GM19035 (cell line): ENCODE measurements around the gene LHX5.
"Not testable (repeated sequence)": the region's sequence is repeated elsewhere in the genome, so short reads cannot be mapped to it uniquely, and the experiment has no call there.

ENCODE experiments used
- ATAC-seq: cut with Tn5 transposase; IDR thresholded peaks from one replicate; pipeline ENCODE4 v1.9.1; 2021; ENCODE audit not compliant: unreplicated experiment

LHX5 gene

DNA sequence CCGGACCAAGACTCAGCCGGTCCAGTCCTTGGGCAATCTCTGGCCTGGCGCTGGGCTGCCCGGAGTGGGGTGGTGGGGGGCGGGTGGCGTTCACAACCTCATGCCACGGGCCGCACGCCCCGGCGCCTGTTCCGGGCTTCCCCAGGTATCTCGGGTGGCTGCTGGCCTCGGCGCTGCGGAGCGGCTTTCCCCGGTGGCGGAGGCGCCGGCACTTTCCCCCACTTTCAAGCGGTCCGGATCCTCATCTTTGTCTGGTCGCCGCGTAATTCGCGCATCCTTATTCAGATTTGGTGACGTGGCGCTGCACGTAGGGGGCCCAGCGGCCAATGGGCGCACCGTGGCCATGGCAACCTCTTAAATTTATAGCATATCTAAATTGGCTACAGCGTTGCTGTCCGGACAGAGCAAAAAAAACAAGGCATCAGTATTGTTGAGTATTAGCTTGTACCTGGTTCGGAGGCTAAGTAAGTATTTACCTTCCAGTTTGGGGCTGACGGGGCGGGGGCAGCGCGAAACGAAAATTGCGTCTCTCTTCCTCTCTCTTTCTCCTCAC, at the start of gene LHX5:
Gene LHX5 (minus strand): TSS at position 253 of the 553 bp plus-strand sequence. CDS start 373 bp downstream, outside the sequence.
- ATAC-seq: no peak

DNA sequence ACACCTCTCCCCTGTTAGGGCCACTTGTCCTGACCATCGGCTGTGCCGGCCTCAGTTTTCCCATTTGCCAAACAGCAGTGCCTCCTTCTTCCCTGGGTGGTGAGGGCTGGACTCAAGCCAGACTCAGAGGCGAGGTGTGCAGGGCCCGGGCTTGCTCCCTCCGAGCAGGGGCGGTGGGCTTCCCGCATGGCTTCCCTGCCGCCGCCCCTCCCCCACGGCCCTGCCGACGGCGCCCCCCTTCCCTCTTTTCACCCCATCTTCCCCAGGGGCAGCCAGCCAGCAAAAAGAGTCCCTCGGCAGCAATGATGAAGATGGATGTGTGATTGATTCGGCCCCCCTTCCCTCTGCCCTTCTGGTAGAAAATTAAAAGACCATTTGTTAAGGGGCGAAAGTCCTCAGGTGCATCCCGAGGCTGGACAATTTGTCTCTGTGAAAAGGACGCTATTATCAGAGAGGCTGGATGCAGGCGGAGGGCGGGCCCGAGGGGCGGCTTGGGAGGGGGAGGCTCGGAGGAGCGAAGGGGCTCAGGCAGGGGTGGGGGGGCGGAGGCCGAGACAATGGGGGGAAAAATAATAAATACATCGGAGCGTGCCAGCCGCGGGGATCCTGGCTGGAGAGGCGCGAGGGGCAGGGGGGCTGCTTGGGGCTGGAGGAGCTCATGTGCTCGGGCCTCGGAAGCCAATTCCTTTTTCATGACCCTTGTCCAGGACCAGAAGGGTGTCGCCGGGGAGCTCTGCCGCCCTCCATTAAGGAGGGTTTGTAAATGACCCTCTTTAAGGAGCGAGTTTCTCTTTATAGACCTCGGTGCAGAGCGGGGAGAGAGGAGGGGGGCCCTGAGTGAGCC, 48.0 kb upstream of the LHX5 start:
- ATAC-seq: no peak

DNA sequence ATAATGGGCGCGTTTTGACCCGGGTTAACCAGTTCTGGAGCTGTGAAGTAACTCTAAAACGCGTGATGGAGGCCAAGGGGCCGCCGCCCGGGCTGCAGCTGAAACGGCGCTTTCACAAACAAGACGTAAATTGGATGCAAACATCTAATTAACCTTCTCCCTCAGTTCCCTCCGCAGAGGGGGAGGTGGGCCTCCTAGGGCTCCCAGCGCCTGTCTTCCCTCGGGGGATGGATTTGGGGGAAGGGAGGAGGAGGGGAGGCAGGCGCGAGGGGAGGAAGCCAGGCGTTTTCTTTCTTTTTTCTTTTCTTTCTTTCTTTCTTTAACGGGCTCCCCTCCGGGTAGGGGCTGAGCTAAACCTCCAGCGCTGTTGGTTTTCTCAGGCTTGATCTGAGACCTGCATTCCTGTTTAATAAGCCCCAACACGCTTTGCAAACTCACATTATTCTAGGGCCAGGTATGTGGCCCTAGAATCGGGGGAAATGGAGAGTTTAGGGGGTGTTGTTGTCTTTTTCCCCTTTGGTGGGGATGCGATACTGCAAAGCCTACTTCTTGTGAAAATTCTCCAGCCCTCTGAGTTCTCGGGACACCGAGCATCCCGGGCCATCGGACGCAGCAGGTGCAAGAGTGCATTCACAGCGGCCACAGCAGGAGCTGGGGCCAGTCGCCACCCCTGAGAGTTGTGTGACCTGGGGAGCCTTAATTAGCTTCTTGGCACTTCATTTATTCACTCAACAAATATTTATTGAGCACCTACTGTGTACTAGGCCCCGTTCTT, 43.6 kb upstream of the LHX5 start:
- ATAC-seq: no peak

DNA sequence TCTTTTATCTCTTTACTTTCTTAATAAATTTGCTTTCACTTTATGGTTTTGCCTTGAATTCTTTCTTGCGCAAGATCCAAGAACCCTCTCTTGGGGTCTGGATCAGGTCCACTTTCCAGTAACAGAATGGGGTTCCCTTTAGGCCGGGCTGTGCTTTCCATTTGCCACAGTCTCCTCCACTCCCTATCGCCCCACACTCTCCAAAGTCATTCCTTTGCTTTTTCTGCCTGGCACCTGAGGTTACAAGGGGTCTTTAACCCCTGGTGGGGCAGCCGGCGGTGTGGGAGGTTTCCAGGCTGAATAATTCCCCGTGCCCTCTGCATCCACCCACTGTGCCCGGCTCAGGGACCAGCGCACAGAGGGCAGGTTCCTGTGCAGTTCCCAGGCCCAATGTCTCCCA, 42.9 kb upstream of the LHX5 start:
- no peak for ATAC-seq

DNA sequence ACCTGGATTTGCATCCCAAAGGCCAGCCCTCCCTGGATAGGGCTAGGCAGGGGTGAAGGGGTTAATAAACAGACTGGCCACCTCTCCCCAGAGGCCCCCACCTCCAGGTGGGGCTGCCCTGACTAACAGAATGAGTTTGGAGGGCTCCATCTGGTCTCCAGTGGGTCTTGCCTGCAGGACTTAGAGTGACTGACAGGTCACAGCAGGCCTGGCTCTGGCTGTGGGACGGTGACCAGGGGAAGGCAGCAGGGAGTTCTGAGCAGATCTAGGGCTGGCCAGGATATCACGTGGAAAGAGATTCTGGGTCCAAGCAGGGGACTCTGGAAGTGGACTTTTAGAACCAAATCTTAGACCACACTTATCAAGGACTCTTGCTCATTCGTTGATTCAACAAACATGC, 40.9 kb upstream of the LHX5 start:
- ATAC-seq: no peak

DNA sequence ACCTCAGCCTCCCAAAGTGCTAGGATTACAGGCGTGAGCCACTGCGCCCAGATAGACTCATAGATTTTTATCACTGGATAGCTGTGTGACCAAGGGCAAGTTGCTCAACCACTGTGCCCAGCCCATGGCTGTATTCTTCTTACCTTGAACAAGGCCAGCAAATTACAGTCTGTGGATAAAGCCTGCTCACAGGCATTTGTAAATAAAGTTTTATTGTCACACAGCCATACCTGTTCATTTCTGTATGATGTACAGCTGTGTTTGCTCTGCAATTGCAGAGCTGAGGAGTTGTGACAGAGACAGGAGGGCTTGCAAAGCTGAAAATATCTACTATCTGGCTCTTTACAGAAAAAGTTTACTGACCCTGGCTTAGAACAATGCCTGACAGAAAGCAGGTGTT, 35.2 kb upstream of the LHX5 start:
- ATAC-seq: no peak

DNA sequence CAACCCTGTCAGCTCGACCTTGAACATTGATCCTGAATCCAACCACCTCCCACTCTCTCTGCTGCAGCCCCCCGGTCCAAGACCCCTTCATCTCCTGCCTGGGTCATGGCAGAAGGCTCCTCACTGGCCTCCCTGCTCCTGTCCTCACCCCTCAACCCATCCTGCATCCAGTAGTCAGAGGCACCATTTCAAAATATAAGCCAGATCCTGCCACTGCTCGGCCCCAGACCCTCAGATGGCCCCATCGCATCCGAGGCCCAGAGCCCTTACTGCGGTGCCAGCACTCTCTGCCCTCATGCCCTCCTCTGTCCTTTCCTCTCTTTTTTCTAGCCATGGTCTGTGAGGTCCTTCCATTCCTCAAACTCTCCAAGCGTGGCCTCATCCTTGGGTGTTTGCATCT, 34.3 kb upstream of the LHX5 start:
- no peak for ATAC-seq

DNA sequence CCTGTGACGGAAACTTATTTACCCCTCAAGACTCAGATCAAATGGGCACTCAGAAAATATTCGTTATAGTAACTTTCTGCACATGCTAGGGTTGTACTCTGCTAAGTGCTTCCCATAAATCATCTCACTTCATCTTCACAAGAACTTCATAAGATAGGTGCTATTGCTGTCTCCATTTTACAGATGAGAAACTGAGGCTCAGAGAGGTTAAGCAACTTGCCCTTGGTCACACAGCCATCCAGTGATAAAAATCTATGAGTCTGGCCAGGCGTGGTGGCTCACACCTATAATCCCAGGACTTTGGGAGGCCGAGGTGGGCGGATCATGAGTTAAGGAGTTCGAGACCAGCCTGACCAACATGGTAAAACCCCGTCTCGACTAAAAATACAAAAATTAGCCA, 33.2 kb upstream of the LHX5 start:
- no peak for ATAC-seq

DNA sequence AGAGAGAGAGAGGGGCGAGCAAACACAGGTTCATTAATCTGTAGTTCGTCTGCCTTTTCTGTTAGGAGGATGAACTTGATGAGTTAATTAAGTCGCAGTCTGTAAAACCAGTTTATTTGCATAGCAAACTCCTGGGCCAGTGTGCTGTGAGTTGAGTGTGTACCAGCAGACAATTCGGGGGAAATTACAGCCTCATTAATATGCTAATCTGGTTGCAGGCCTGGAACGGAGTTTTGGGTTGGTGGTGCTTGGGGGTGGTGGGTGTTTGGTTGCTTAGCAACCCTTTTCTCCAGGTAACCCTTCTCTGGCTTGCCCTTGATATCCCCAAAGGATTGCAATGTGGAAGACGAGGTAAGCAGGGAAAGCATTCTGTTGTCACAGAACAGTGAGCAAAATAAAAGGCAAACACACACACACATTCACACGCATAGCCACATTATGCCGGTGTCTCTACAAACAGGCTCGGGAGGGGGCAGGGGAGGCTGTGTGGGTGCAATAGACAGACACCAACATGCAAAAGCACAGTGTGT, 29.2 kb upstream of the LHX5 start:
- no peak for ATAC-seq

DNA sequence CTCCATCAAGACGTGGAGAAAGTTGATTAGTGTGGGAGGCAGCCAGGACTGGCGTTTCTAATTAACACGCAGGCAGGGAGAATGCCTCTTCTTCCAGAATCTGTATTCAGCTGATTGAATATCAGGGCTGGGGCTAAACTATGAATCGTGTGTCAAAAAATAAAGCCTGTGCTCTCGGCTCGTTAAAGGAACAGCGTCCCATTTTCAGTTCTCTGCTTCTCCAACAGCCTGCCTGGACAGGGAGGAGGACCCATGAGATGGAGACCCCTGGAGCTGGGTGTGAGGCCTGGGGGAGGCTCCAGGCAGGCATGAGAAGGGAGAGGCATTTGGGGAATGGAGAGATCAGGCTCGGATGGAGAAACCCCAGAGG, 28.6 kb upstream of the LHX5 start:
- ATAC-seq: no peak

DNA sequence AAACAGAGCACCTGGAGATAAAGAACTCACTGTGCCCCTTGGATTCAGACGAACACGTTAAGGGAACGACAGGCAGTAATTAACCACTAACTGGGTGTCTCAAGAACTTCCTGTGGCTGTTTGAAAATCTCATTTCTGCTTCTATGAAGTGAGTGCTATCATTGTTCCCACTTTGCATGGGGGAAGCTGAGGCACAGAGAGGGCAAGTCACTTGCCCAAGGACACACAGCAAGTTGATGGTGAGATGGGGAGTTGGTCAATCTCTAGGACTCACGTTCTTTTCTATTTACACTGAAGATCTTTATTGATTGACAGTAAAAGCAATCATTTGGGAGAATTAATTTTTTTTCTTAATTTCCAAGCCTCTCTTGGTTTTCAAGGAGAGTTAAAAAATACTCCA, 26.8 kb upstream of the LHX5 start:
- no peak for ATAC-seq

DNA sequence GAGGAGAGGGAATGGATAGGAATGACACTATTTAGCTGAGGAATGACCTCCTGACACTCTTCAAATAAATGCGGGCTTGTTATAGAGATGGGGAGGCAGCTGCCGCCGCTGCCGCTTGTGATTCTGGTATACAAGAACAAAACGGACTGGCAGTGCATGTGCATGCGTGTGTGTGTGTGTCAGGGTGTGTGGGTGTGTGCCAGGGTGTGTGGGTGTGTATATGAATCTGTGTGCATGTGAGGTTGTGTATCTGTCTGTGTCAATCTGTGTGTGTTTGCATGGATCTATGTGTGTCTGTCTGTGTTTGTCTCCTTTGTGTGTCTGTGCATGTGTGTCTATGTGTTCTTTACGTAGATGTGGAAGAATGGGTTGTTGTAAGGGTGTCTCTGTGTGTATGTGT, 26.0 kb upstream of the LHX5 start:
- ATAC-seq: no peak

DNA sequence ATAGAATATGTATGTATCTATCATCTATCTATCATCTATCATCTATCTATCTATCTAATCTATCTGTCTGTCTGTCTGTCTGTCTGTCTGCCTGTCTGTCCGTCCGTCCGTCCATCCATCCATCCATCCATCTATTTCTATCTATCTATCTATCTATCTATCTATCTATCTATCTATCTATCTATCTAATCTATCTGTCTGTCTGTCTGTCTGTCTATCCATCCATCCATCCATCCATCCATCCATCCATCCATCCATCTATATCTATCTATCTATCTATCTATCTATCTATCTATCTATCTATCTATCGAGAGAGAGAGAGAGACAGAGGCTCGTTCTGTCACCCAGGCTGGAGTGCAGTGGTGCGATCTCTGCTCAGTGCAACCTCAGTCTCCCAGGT, 24.3 kb upstream of the LHX5 start:
- ATAC-seq: not testable (repeated sequence)

DNA sequence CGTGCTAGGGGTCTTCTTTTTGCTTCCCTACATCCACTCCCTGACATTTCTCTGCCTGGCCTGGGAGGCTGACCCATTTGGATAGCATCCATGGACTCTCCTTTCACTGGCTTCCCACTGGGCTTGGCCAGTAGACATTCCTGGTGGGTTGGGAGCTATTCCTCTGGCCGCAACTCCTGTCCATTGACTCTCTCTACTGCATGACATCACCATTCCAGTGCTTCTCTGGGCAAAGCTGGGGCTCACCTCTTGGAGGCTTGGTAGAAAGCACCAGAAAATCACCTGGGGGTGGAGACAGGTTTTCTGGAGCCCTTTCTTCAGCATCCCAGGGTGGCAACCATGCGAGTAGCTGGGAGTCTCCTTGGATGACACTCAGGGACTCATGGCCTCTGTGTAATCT, 16.7 kb upstream of the LHX5 start:
- no peak for ATAC-seq

DNA sequence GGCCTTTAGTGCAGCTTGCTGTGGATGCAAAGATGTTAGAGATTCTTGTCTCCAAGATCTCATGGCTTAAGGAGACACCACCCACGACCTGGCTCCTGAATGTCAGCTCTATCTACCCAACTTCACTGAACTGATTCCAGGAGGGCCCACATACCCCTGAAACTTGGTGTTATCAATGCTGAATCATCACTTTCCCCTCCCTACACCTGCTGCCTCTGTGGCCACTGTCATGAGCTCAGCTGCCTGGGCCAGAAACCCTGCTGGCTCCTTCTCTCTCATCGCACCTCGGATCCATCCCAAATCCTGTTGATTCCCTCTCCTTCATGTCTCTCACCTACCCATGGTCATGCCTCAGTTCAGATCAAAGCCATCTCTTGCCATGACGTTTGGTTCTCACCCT, 15.1 kb upstream of the LHX5 start:
- ATAC-seq: no peak

DNA sequence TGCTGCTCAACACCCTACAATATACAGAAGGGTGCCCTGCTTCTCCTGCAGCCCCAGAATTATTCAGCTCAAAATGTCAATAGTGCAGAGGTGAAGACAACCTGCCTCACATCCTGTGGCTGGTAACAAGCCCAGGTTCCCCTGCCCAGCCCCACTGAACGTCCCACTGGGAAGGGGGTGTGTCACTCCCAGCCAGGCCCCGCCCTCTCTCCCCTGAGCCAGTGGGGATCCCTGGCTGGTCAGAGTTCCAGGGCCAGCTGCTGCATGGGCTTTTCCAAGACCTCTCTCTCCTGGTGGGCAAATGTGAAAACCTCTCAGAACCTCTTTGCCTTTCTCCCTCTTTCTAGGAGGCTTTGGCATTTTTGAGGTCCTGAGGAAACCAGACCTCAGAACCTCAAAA, 13.7 kb upstream of the LHX5 start:
- ATAC-seq: no peak

DNA sequence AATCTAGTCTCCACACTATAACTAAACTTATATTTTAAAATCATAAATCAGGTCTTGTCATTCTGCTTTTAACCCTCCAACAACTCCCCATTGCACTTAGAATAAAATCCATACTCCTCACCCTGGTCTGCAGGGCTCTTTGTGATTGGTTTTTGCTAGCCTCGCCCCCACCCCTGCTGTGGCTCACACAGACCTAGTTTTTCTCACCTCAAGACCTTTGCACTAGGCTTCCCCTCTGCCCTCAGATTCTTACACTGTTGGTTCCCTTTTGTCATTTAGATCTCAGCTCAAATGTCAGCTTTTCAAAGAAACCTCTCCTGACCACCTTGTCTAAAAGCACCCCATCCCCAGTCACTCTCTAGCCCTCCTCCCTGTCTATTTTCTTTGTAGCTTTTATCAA, 10.7 kb upstream of the LHX5 start:
- no peak for ATAC-seq

DNA sequence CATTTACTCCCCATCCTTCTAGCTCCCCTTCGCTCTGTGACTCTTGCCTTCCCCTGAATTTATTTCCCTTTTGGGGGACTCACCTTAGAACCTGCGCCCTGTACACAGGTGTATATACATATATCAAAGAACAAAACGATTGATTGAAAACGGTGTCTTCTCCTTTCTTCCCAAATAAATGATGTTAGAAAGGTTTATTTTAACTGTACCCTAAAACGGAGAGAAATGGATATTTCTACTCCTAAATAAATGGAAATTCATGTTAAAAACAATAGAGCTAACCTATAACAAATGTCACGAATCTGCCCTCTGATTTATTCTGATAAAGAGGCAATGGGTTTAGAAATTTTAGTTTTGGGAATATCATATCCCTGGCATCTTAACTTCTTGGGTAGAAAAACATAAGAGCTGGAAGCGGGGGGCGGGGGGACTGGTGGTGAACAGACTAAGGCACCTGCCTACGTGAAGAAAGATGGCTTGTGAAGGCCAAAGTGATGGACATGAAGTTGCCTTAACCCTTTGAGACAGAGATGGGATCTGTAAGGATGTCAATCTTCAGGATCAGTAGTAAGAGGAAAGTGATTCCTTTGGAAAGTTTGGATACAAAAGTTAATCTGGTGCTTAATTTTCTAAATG, 8.8 kb upstream of the LHX5 start:
- ATAC-seq: no peak

DNA sequence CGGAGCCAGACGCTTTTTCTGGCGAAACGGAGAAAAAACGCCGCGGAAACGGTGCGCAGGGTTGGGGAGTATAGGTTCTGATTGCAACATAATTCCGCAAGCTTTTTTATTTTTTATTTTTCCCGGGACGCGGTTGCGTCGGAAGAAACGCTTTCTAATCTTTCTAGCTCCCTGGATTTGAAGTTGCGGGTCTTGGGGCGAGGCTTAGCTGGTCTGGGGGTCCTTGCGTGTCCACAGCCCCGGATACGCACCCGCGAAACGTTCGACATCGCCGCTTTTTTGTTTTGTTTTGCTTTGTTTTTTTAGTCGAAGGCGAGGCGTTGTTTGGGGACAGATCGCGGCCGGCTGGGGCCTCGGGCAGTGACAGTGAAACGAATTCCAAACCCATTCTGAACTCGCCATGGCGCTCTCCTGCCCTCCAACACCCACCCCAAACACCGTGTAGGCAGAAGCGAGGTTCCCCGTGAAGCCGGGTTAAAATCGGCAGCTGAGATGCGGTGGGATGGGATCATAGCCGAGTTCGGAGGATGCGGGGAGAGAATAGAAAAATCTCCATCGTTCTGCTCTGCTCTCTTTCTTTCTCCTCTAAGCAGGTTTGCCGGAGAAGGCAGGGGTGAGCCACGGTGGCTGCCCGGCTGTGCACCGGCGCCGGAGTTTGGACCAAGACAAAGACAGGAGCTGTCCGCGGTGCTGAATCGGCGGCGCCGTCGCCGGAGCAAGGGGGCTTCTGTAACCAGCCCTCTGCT, 8.1 kb upstream of the LHX5 start:
- no peak for ATAC-seq

DNA sequence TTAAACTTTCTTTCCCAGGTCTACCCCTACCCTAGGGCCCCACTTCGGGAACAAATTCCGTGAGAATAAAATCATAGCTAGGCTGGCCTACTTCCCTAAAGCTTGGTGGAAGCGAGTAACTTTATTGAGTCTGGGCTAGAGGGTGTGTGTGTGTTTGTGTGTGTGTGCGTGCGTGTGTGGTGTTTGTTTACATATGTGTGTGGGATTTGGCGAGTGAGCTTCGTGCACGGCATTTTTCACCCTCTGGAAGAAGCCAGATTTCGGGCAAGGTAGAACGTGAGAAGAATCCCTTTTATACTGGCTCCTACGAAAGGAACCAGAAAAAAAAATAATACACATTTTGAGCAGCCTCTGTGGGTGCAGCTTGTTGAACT, 7.5 kb upstream of the LHX5 start:
- ATAC-seq: no peak
